WERI-Rb-1 (cell line): Measurements from ENCODE around the gene MAFG.
"Not testable (repeated sequence)": the region's sequence is repeated elsewhere in the genome, so short reads cannot be mapped to it uniquely, and the experiment has no call there.

Experiments used
- DNase-seq: peaks from one replicate; pipeline ENCODE4 v3.0.0-alpha.2; 2020
- H3K27ac ChIP-seq: fragments of 250-450 bp; sonication (Bioruptor Pico); 2 replicates; pipeline ENCODE4 v1.5.1; 2020; ENCODE audit warnings: mild to moderate bottlenecking, moderate library complexity
- H3K27me3 ChIP-seq: fragments of 250-450 bp; sonication (Bioruptor Pico); 2 replicates; pipeline ENCODE4 v1.5.1; 2021; ENCODE audit warnings: mild to moderate bottlenecking, low read depth, moderate library complexity; ENCODE audit not compliant: insufficient read depth, severe bottlenecking
- H3K36me3 ChIP-seq: fragments of 250-450 bp; sonication (Bioruptor Pico); 2 replicates; pipeline ENCODE4 v1.5.1; 2020; ENCODE audit warnings: mild to moderate bottlenecking, moderate library complexity
- H3K4me3 ChIP-seq: 2 replicates; pipeline ENCODE4 v1.5.1; 2011; ENCODE audit warnings: low read depth, mild to moderate bottlenecking, control low read depth, low read length
- H3K9me3 ChIP-seq: fragments of 250-450 bp; sonication (Bioruptor Pico); 2 replicates; pipeline ENCODE4 v1.5.1; 2021; ENCODE audit warnings: mild to moderate bottlenecking, moderate library complexity; ENCODE audit not compliant: severe bottlenecking
- CTCF ChIP-seq: IDR thresholded peaks from 2 replicates; pipeline ENCODE4 v1.5.1; 2011; ENCODE audit warnings: low read depth, mild to moderate bottlenecking, control low read depth, inconsistent platforms, low read length

Gene MAFG

GRCh38 chr17:81954131-81955057, 26.9 kb upstream of the MAFG start:
- no peaks in the 10 kb centered on the region for H3K27me3 ChIP-seq
- H3K4me3 ChIP-seq = no peak overlapping the region
- no peak for DNase-seq
- H3K9me3 ChIP-seq = no peaks in the 10 kb centered on the region
- no peak overlapping the region for H3K27ac ChIP-seq
- no peak for TF ChIP-seq CTCF
- H3K36me3 ChIP-seq = peaks cover 23% of the 10 kb centered on the region

GRCh38 chr17:81953443-81953842, 25.9 kb upstream of the MAFG start:
- not testable (repeated sequence) for DNase-seq, H3K9me3 ChIP-seq, H3K4me3 ChIP-seq, H3K27ac ChIP-seq, H3K27me3 ChIP-seq
- peaks cover 20% of the 10 kb centered on the region for H3K36me3 ChIP-seq

GRCh38 chr17:81952792-81953228, 25.3 kb upstream of the MAFG start:
- DNase-seq = no peak
- Histone ChIP-seq H3K27ac (no peak overlapping the region), H3K4me3 (no peak overlapping the region), H3K27me3 (no peaks in the 10 kb centered on the region), H3K9me3 (no peaks in the 10 kb centered on the region), H3K36me3 (peaks cover 20% of the 10 kb centered on the region)
- no peak for TF ChIP-seq CTCF

- no peaks in the 10 kb centered on the region for H3K9me3 ChIP-seq
- H3K4me3 ChIP-seq = no peak overlapping the region
- DNase-seq = no peak
- no peak for TF ChIP-seq CTCF
- H3K27me3 ChIP-seq = no peaks in the 10 kb centered on the region
- H3K27ac ChIP-seq = no peak overlapping the region
- H3K36me3 ChIP-seq = peaks cover 18% of the 10 kb centered on the region
These were observed 24.5 kb upstream of the MAFG start for GRCh38 chr17:81951785-81952684.

- no peak for DNase-seq
- Histone ChIP-seq H3K36me3 (peaks cover 9% of the 10 kb centered on the region), H3K9me3 (no peaks in the 10 kb centered on the region), H3K27ac (no peak overlapping the region), H3K4me3 (no peak overlapping the region), H3K27me3 (no peaks in the 10 kb centered on the region)
- TF ChIP-seq CTCF = no peak
These were observed 23.0 kb upstream of the MAFG start for GRCh38 chr17:81950501-81950900.
